Cardiac fibroblast (primary cell): Measurements from ENCODE around the gene HHIPL1.
"Not testable (repeated sequence)": the region's sequence is repeated elsewhere in the genome, so short reads cannot be mapped to it uniquely, and the experiment has no call there.

Source experiments
- DNase-seq, 2 donors: peaks; one replicate each; pipeline versions ENCODE4 v3.0.0 to v3.0.0-alpha.2; 2010; ENCODE audit warnings: low read depth in 2 of 2
- H3K4me3 ChIP-seq, 2 donors: replicated peaks in 1 of 2; 1 replicate in 1 of 2; 2 replicates in 1 of 2; pipeline ENCODE4 v1.5.1; 2011; ENCODE audit warnings: low read depth in 2 of 2, low read length in 2 of 2, mild to moderate bottlenecking in 2 of 2, moderate library complexity in 1 of 2
- CTCF ChIP-seq: IDR thresholded peaks from one replicate; pipeline ENCODE4 v1.5.1; 2011; ENCODE audit warnings: low read depth, mild to moderate bottlenecking, low read length, inconsistent platforms

The HHIPL1 gene

DNA sequence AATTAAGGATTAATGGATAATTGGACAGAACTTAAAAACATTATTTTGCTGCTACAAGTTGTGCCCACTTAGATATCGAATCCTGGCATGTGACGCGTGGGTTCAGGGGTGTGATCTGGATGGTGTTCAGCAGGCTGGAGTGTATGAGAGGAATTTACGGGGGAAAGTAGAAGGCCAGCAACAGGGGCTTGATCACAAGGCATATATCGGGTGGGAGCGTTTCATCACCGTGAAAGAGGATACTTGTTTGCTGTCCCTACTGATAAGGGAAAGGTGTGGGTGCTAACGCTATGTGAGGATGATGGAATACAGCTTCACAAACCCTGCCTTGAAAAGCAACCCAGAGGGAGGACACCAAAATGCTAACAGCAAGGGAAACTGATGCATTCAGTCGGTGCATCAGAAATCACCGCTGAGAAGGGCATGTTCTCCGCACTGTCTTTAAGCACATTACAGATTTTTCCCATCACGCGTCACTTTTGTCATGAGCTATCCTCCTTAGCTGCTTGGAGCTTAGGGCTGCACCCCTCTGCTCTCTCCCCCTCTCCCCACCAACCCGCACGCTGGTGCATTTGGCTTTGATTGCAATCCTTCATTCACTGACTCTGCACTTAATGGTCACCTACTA is 13.4 kb downstream of the HHIPL1 start:
- H3K4me3 ChIP-seq, result no peak overlapping the region
- TF ChIP-seq CTCF, result no peak
- DNase-seq, result no peak

DNA sequence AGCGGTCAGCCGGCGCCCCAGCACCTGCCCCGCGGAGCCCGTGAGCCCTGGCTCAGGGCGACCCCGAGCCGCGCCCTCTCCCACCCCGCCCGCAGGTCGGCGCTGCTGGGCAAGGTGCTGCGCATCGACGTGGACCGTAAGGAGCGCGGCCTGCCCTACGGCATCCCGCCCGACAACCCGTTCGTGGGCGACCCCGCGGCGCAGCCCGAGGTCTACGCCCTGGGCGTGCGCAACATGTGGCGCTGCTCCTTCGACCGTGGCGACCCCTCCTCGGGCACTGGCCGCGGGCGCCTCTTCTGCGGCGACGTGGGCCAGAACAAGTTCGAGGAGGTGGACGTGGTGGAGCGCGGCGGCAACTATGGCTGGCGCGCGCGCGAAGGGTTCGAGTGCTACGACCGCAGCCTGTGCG is 14.4 kb downstream of the HHIPL1 start:
- no peak for TF ChIP-seq CTCF
- no peak overlapping the region for H3K4me3 ChIP-seq
- no peak for DNase-seq

DNA sequence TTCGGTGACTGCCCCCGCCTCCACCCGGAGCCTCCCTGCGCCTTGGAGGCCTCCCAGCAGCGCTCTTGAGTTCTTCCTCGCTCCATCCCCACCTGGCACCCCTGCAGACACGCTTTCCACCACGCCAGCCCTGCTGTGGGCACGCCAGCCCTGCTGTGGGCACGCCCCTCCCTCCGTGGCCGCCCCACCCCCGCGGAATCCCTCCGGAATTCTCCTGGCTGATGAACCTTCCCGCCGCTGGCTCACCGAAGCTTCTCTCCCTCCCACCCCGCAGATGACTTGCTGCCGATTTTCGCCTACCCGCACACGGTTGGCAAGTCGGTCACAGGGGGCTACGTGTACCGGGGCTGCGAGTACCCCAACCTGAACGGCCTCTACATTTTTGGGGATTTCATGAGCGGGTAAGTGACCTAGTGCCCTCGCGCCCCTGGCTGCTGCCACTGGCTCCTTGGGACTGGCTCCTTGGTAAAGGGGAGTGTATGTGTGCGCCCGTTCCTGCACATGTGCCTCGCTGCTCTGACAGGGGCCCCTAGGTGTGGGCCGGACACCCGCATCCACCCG is 15.2 kb downstream of the HHIPL1 start:
- TF ChIP-seq CTCF, result no peak
- H3K4me3 ChIP-seq, result no peak overlapping the region
- DNase-seq, result no peak

DNA sequence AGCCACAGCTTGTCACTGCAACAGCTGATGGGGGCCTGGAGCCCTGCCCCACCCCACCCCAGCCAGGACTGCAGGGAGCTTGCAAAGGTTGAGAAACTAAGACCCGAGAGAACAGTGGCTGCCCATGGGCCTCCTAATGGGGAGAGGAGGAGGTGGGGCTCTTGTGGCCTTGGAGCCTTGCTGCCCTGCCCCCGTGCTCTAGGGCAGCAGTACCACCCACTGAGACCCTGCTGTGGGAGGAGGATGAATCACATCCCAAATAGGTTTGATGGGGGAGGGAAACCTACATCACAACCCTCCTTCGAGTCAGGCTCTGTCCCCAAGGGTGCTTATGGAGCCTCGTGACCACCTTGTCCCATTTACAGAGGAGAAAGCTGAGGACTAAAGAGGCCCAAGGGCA is 15.9 kb downstream of the HHIPL1 start:
- TF ChIP-seq CTCF, result no peak
- DNase-seq, result no peak
- no peak overlapping the region for H3K4me3 ChIP-seq

DNA sequence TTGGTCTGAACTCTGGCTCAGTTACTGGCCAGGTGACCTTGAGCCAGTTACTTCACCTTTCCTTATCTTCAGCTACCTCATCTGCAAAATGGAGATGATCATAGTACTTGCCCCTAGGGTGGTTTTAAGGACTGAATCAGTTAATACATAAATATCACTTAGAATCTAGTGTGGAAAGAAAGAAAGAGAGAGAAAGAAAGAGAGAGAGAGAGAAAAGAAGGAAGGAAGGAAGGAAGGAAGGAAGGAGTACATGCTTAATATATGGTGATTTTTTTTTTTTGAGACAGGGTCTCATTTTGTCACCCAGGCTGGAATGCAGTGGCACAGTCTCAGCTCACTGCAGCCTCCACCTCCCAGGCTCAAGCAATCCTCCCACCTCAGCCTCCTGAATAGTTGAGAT is 16.3 kb downstream of the HHIPL1 start:
- DNase-seq, H3K4me3 ChIP-seq: not testable (repeated sequence)

GRCh38 chr14:99662846-99663245 is 17.9 kb downstream of the HHIPL1 start:
- no peak for DNase-seq
- H3K4me3 ChIP-seq, result no peak overlapping the region
- TF ChIP-seq CTCF, result no peak

DNA sequence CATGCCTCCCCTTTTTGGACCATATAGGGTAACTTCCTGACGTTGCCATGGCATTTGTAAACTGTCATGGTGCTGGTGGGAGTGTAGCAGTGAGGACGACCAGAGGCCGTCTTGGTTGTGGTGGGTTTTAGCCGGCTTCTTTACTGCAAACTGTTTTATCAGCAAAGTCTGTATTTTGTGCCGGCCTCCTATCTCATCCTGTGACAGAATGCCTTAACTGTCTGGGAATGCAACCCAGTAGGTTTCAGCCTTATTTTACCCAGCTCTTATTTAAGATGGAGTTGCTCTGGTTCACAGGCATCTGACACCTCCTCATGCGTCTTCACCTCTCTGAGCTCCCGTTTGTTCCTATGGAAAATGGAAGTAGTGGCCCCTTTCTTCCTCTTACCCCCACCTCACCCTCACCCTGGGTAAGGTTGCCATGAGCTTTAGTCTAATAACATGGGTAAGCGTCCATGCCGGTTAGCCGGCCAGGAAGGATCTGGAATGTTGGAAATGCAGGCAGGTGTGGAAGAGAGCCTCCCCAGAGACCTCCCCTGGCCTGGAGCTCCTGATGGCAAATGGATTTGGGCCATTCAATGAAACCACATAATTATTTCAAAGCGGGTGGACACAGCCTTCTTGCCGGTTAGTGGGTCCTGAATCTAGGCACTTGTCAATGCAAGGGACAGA is 18.6 kb downstream of the HHIPL1 start:
- no peak for TF ChIP-seq CTCF
- H3K4me3 ChIP-seq, result no peak overlapping the region
- no peak for DNase-seq
